LNCAP (cell line): ENCODE results near the gene SRP68.

Experiments used
- TF ChIP-seq, protein P1 (sequence below): fragments of 450-650 bp; IDR thresholded peaks from 2 replicates; pipeline ENCODE4 v1.5.1; 2017; ENCODE audit warnings: mild to moderate bottlenecking

The SRP68 gene

DNA sequence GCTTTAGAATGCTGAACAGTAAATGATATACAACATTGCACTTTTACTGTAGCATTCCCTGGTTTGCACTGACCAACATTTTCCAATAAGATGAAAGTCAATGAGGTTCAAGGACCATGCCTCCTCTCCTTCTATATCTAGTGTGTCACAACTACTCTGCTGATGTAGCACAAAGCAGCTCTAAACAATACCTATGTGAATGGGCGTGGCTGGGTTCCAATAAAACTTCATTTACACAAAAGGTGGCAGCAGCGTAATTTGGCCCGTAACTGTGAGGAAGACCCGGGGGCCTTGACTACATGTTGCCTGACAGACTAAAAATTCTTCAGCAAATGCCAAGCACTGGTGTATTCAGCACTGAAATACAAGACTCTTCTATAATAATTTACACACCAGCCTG is 6.5 kb downstream of the SRP68 start:
- TF ChIP-seq, protein P1, sequence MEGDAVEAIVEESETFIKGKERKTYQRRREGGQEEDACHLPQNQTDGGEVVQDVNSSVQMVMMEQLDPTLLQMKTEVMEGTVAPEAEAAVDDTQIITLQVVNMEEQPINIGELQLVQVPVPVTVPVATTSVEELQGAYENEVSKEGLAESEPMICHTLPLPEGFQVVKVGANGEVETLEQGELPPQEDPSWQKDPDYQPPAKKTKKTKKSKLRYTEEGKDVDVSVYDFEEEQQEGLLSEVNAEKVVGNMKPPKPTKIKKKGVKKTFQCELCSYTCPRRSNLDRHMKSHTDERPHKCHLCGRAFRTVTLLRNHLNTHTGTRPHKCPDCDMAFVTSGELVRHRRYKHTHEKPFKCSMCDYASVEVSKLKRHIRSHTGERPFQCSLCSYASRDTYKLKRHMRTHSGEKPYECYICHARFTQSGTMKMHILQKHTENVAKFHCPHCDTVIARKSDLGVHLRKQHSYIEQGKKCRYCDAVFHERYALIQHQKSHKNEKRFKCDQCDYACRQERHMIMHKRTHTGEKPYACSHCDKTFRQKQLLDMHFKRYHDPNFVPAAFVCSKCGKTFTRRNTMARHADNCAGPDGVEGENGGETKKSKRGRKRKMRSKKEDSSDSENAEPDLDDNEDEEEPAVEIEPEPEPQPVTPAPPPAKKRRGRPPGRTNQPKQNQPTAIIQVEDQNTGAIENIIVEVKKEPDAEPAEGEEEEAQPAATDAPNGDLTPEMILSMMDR = no peak

DNA sequence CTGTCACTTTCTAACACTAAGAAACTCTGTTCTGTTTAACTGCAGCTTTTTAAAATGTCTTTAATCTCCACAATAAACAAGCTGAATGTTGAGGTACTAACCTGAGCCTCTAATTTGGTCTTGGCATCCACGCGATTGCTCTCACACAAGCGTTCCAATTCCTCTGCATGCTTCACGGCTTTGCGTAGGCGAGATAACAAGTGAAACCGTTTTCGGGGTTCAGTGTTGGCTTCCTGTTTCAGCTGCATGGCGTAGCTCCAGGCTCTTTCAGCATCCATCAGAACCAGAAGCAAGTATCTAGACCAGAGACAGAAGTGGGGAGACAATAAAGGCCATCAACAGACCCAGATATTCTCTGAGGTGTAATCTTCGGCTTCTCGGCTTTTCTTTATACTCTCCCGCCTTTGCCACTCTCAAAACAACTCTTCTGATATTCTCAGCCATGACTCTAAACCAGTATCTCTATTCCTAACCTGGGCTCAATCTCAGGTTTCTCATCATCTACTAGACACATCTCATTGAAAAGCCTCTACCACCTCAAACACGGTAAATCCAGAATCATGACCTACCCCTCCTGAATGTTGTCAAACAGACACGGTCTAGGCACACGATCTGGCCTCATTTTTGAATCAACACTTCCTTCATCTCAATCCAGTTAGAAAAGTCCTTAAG is 8.3 kb downstream of the SRP68 start:
- TF ChIP-seq, protein P1 = no peak

DNA sequence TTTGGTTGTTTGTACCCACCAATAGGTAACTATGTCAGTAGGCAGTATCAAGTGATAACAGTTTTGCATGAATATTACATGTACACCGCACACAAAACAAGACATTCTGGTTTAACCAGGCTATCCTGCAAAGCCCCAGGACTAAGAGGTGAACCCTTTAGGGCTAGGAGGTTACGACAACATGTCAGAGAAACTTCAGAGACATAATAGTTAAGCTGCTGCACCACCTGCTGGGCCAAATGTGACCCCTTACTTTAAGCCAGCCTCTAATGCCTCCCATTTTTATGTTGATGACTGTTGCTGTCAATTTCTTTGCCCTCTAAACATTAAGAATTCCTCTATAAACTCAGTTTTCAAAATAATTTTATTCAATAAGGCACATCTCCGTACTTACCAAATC is 15.4 kb downstream of the SRP68 start:
- TF ChIP-seq, protein P1 = no peak

DNA sequence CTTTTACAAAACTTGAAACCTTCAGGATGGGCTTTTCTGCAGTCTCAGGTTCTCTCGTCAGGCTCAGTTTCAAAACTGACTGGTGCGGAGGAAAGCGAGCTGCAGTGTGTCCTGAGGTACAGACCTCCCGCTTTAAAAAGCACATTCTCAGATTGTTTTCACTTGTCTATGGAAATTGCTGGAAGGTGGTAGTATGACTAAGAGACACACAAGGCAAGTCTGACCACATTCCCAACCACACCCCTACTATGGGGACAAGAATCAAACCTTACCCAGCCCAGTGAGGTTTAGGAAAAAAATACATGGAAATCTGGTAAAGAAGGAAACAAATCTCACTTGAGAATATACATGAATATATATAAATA is 18.2 kb downstream of the SRP68 start:
- TF ChIP-seq, protein P1 = no peak

DNA sequence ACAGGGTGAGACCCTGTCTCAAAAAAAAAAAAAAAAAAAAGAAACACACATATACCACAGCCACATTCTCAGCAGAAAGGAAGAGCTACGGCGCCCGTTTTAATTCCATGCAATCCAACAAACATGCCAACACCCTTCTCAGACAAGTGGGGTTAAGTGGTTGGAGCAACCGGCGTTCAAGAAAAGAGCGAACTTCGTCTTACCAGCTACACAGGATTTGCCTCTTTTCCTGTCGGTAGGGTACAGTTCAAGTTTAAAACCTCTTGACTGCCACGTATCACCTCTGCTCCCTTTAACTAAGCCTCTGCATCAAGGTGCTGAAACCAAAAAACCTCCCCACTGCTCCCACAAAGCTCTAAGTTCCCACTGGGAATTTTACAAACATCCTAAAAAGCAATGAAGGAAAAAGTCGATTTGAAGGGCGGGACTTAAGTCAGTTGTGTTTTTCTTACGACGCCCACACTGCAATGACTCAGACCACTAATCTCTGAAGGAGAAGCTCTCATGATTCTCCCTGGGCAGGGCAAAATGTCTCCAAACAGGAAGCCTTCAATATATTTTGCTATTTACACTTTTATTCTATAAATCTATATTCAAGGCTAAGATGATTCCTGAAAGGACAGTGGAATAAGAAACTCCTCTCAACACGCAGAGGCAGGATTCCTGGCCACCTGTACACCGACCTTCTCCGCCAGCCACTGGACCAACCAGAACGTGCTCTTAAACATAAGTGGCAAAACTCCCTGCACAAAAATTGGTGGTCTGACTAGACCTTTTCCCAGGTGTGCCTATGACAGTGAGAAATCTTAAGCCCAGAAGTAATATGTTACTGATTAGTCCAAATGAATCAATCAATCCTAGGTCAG is 18.8 kb downstream of the SRP68 start:
- TF ChIP-seq, protein P1 = no peak

DNA sequence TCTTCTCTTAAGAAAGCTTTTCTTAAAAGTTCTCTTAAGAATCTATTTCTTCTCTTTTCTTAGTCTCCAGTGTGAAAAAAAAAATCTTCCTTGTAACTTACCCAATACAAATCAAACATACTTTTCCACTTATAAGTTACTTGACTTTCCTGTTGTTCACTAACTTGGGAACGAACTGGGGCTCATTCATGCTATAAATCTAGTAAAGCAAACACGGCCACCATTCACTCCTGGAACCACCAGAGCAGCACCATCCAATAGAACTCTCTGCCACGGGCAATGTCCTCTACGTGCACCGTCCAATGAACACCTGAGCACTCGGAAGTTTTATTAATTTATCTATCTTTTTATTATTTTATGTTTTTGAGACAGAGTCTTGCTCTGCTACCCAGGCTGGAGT is 20.8 kb downstream of the SRP68 start:
- TF ChIP-seq, protein P1 = no peak

DNA sequence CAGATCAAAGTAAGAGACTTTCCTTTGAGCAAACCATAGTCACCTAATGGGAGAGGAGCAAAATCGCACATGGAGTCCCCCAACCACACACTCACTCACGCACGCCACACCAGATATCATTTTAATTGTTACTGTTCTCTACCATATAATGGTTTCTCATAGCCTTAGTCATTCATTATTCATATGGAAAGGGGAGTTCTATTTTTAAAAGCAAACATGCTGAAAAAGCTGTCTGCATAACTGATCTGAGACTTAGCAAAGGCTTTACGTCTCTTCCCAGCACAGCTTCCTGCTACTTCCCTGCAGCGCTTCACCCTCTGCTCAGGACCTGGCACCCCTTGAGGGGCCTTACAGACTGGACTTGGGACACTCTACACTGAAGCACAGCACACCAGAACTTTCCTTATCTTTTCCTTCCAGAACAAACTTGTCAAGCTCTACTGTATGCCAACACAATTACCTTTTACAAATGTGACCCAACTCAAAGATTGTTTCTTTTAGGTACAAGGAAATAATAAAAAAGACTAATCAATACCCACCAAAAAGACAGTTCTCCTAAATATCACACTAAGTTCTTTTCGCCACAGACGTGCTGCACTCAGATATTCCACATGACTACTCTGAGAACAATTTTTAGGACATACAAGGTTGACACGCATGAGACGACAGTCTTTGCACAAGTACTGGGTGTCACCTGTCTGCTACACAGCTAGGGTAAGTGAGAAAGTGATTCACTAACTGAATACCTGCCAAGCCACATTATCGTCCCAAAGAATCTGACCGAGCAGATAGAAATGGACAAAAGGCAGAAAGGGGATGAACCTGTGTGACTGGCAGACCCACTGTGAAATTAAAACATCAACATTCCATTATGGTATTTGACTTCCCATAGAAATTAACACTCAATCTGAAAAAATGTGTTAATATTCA is 21.5 kb downstream of the SRP68 start:
- TF ChIP-seq, protein P1 = no peak
